Transverse colon (tissue), 4 donors: Measurements from ENCODE around the gene ARL16.

Source experiments
- EP300 ChIP-seq: sonication (generic); formaldehyde crosslinking; IDR thresholded peaks from one replicate; pipeline ENCODE4 v1.6.1; 2017; ENCODE audit warnings: antibody characterized with exemption, low read depth
- POLR2A ChIP-seq: fragments of 450-650 bp; IDR thresholded peaks from one replicate; pipeline ENCODE4 v1.6.1; 2016; ENCODE audit warnings: antibody characterized with exemption, mild to moderate bottlenecking, moderate library complexity
- POLR2AphosphoS5 ChIP-seq, 3 donors: sonication (generic); formaldehyde crosslinking; IDR thresholded peaks; one replicate each; pipeline ENCODE4 v1.6.1; 2016; ENCODE audit warnings: antibody characterized with exemption in 3 of 3
- TF ChIP-seq, protein P1 (sequence below), 5 experiments: fragments of 200-600 bp in 3 of 5; fragments of 450-650 bp in 2 of 5; sonication (generic) in 3 of 5; IDR thresholded peaks; 1 replicate in 2 of 5; 2 replicates in 3 of 5; pipeline ENCODE4 v1.5.1; 2016 to 2017; ENCODE audit warnings: antibody characterized with exemption in 5 of 5, inconsistent platforms in 3 of 5, mild to moderate bottlenecking in 2 of 5, moderate library complexity in 1 of 5

DNA sequence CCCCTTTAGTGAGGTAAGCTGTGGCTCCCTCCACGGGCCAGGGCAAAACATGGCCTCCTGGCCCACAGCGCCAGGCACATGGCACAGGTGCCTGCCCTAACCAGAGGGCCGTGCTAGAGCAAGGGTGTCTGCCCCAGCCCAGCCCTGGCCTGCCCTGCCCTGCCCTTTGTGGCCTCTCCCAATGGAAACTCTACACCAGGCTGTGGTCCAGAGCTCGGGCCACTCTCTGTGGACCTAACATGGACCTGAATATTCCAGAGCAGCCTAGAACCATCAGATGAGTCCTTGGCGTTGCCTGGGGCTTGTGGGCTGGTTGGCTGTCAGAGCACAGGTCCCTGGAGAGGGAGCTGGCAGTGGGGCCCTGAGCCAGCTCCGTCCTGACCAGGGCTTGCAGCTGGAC, 11.6 kb upstream of the ARL16 start:
- TF ChIP-seq POLR2A: no peak
- TF ChIP-seq, protein P1, sequence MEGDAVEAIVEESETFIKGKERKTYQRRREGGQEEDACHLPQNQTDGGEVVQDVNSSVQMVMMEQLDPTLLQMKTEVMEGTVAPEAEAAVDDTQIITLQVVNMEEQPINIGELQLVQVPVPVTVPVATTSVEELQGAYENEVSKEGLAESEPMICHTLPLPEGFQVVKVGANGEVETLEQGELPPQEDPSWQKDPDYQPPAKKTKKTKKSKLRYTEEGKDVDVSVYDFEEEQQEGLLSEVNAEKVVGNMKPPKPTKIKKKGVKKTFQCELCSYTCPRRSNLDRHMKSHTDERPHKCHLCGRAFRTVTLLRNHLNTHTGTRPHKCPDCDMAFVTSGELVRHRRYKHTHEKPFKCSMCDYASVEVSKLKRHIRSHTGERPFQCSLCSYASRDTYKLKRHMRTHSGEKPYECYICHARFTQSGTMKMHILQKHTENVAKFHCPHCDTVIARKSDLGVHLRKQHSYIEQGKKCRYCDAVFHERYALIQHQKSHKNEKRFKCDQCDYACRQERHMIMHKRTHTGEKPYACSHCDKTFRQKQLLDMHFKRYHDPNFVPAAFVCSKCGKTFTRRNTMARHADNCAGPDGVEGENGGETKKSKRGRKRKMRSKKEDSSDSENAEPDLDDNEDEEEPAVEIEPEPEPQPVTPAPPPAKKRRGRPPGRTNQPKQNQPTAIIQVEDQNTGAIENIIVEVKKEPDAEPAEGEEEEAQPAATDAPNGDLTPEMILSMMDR (IDR thresholded peaks at IDR 0.05): no peak
- TF ChIP-seq POLR2AphosphoS5 (IDR thresholded peaks at IDR 0.05): no peak
- no peak for TF ChIP-seq EP300
